ENCODE measurements around the gene PTGES2.
"Not testable (repeated sequence)": the region's sequence is repeated elsewhere in the genome, so short reads cannot be mapped to it uniquely, and the experiment has no call there.

Gene PTGES2

DNA sequence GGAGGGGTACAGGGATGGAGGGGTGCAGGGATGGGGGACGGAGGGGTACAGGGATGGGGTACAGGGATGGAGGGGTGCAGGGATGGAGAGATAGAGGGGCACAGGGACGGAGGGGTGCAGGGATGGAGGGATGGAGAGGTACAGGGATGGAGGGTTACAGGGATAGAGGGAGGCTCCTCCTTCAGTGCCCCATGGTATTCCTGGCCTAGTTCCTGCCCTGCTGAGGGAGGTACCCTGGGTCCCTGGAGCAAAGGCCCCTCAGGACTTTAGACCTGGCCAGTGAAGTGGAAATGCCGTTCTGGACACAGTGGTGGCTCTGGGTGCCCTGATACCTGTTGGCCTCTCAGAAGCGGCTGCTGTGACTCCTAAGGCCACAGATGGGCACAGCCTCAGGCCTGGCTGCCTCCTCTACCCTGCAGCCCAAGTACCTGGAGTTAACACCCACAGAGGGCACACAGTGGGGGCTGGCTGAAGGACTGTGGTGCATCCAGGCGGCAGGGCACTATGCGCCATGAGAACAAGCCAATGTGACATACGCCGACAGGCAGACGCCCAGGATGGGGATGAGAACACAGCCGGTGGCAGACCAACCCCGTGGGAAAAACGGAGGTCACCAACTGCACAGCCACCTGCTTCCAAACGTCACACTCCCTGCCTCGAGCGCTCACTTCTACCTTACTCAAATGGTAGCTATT lies 8.4 kb downstream of the PTGES2 start:
- DNase-seq (ENCODE audit: low read depth): no peak

DNA sequence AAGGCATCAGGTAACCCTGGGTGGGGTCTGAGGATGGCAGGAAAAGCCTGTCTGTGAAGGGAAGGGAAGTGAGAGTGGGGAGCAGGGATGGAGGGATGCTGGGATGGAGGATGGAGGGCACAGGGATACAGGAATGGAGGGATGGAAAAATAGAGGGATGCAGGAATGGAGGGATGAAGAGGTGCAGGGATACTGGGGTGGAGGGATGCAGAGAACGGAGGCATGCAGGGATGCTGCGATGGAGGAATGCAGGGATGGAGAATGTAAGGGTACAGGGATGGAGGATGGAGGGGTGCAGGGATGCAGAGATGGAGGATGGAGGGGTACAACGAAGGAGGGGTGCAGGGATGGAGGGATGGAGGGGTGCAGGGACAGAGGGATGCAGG lies 9.1 kb downstream of the PTGES2 start:
- no peak for DNase-seq (ENCODE audit: low read depth)

DNA sequence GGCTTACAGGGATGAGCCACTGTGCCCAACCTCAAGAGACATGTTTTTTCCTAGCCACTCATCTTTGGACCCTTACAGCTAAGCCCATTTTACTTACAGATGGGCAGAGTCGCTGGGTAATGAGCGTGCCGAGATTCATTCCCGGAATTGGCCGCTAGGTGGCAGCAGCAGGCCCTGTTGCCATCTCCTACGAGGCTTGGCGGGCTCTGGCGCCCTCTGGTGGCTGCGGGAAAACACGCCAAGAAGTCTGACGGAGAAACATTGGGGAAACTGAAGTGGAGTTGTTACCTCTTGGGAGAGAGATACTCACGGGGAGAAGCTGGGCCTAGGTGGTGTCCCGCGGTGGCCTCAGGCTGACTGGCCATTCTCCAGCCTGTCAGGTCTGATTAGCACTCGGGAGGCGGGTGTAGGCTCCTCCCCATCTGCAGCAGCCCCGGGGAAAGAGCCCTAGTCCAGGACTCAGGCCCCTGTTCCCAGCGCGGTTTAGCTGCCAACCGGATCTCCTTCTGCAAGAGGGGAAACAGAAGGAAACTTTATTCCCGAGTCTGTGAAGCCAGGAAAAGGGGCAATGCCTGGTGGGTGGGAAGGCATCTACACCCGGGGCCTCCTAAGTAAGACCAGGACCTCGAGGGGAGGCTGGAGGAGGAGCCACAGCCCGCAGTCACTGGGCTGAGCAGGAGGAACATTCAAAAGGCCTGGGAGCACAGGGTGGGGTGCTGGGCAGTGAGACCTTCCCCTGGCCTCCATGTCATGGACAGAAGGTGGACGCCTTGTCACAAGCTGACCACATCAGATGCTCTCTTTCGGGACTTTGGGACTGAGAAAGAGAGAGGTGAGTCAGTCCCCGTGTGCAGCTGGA lies 9.7 kb downstream of the PTGES2 start:
- peak; percentile 94 for DNase-seq (ENCODE audit: low read depth)

DNA sequence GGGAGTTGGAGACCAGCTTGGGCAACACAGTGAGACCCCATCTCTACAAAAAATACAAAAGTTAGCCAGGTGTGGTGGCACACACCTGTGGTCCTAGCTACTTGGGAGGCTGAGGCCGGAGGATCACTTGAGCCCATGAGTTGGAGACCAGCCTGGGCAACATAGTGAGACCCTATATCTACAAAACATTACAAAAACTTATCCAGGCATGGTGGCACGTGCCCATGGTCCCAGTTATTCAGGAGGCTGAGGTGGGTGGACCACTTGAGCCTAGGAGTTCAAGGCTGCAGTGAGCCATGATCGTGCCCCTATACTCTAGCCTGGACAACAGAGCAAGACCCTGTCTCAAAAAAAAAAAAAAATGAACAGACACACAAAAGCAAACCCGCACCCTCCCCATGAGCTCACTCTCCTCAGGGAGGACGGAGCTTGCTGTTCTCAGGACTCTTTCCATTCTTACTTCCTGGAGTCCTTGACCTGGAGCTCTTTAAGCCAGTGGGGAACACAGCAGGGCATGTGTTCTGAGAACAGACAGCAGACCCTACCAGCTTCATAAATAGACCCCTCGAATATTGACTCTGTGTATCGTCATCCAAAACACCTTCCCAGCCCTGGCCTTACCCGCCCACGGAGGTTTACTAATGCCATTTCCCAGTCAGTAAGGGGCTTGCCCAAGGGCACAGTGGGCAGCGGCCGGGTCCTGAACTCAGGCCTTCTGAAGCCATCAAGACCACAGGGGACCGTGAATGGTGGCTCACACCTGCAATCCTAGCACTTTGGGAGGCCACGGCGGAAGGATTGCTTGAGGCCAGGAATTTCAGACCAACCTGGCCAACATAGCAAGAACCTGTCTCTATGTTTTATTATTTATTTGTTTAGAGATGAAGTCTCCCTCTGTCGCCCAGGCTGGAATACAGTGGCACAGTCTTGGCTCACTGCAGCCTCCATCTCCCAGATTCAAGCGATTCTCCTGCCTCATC lies 11.1 kb downstream of the PTGES2 start:
- no peak for DNase-seq (ENCODE audit: low read depth)

DNA sequence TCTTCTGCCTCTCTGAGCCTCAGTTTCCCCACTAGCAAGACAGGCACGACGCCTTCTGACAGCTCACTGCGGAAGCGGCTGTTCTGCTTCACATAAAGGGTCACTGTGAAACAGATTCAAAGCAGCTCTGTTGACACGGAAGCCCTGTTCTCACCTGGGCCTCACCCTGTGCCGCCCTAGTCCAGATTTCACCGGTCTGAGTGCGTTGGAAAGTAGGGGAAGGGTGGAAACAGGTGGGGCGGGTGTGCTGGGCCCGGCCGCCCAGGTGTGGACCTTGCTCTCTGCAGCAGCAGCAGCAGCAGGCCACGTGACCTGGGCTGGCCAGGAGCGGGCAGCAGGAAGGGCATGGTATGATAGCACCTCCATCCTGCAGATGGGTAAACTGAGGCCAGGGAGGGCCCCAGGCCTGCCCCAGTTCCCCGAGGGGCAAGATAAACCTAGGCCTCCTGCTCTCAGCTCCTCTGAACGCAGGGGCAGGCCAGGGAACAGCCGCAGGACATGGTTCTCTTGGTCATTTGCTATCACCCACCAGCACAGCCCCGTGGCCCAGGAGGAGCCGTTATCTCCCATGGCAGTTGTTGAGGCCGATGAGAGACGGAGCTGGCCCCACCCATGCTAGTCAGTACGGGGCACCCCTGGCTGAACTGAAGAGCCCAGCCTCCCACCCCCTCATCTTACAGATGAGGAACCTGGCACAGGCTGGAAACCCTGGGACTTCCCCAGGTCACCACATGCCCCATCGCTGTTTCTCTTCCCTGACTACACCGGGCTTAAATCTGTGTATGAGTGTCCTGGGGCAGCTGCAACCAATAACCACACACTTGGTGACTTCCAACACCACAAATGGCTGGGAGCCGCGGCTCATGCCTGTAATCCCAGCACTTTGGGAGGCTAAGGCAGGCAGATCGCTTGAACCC lies 12.1 kb downstream of the PTGES2 start:
- DNase-seq (ENCODE audit: low read depth): no peak

DNA sequence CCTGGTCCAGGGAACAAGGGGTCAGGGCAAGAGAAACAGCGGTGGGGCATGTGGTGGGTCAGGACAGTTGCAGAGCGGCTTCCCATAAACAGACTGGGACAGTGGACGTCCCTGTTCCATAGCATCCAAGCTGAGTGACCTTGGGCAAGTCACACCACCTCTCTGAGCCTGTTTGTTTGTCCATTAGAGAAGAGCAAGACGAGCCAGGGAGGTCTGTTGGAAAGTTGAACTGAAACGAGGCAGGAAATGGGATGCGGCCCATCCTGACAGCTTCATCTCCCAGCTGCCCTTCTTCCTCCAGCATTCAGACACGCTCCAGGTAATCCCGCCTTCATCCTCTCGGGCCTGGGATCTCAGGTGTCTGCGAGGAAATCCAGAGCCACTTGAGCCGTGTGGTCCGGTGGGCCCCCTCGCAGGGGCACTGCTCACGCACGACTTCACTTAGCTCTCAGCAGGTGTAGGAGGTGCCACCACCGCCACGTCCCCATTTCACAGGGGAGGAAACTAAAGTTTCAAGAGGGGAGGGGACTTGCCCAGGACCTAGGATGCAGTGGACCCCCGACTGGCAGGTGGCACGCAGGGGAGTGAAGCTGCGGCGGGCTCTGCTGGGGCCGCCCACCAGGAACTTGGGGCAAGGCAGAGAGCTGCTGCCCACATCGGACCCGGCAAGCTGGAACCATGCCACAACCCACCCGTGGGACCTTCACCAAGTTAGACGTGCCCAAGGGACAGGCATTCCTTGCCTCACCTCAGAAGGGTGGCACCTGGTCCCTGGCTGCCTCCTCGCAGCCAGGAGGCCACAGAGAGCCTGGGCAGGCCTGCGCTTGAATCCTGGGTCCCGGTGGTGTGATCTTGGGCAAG lies 13.0 kb downstream of the PTGES2 start:
- DNase-seq (ENCODE audit: low read depth): no peak

DNA sequence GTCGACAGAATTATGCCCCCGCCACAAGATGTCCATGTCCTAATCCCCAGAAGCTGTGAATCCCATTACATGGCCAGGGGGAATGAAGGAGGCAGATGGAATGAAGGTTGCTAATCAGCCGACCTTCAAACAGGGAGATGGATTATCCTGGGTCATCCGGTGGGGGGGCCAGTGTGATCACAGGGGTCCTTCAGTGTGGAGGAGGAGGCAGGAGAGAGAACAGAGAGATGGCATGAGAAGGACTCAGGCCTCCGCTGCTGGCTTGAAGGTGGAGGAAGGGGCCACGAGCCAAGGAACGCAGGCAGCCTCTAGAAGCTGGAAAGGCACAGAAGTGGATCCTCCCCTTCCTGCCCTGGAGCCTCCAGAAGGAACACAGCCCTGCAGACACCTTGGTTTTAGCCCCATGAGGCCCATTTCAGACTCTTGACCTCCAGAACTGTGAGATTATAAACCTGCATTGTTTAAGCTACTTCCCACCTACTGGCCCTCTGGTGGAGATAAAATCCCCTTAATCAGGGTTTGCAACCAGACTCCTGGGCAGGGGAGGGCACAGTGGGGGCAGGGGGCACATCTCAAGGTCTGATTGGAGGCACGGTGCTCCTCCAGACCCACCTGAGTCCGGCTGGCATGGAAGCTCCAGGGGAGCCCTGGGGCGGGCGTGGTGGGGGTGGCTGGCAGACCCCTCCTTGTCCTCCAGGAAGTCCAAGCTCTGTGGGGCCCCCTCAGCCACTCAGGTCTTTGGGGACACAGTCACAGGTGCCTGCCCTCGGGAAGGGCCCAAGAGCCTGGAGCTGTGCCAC lies 13.8 kb downstream of the PTGES2 start:
- no peak for DNase-seq (ENCODE audit: low read depth)

DNA sequence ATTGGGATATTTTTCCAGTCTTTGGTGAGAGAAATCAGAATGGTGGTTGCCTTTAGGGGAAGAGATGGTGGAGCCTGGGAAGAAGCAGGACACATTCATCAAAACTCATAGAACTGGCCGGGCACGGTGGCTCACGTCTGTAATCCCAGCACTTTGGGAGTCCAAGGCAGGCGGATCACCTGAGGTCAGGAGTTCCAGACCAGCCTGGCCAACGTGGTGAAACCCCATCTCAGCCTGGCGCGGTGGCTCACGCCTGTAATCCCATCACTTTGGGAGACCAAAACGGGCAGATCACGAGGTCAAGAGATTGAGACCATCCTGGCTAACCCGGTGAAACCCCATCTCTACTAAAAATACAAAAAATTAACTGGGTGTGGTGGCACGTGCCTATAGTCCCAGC lies 15.8 kb downstream of the PTGES2 start:
- not testable (repeated sequence) for DNase-seq (ENCODE audit: low read depth)

DNA sequence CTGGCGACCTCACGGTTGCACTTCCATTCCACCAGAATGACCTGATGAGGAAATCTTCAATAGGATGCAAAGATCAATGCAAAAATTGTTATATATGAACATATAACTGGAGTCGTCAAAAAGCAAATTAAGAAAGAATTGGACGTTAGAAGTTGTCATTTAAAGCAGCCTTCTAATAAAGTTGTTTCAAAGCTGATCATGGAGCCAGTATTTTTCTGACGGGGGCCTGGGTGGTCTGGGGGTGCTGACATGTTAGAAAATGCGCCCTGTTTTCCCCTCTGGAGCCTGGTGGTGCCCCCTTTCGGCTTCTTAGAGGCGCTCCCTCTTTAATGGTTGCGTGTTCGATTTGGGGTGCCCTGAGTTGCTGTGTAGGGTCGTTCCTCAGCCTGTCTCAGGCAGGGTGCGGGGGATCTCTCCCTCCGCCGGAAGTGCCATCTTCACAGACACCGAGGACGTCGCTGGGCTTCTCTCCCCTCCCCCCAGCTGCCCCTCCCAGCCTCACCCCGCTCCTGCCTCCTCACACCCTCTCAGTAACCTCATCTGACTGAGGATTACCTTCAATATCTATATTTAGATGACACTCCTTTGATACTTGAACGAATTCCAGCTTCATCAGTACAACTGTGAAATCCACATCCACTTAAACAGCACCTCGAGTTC lies 18.3 kb downstream of the PTGES2 start:
- DNase-seq (ENCODE audit: low read depth): no peak

DNA sequence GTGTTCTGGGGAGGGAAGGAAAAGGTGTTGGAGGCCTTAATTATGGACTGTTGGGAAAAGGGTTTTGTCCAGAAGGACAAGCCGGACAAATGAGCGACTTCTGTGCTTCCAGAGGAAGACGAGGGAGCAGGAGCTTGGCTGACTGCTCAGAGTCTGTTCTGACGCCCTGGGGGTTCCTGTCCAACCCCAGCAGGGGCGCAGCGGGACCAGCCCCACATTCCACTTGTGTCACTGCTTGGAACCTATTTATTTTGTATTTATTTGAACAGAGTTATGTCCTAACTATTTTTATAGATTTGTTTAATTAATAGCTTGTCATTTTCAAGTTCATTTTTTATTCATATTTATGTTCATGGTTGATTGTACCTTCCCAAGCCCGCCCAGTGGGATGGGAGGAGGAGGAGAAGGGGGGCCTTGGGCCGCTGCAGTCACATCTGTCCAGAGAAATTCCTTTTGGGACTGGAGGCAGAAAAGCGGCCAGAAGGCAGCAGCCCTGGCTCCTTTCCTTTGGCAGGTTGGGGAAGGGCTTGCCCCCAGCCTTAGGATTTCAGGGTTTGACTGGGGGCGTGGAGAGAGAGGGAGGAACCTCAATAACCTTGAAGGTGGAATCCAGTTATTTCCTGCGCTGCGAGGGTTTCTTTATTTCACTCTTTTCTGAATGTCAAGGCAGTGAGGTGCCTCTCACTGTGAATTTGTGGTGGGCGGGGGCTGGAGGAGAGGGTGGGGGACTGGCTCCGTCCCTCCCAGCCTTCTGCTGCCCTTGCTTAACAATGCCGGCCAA lies 19.1 kb downstream of the PTGES2 start:
- DNase-seq (ENCODE audit: low read depth): no peak

DNA sequence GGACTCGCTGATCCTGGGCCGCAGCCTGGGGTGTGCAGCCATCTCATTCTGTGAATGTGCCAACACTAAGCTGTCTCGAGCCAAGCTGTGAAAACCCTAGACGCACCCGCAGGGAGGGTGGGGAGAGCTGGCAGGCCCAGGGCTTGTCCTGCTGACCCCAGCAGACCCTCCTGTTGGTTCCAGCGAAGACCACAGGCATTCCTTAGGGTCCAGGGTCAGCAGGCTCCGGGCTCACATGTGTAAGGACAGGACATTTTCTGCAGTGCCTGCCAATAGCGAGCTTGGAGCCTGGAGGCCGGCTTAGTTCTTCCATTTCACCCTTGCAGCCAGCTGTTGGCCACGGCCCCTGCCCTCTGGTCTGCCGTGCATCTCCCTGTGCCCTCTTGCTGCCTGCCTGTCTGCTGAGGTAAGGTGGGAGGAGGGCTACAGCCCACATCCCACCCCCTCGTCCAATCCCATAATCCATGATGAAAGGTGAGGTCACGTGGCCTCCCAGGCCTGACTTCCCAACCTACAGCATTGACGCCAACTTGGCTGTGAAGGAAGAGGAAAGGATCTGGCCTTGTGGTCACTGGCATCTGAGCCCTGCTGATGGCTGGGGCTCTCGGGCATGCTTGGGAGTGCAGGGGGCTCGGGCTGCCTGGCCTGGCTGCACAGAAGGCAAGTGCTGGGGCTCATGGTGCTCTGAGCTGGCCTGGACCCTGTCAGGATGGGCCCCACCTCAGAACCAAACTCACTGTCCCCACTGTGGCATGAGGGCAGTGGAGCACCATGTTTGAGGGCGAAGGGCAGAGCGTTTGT lies 19.9 kb downstream of the PTGES2 start:
- no peak for DNase-seq (ENCODE audit: low read depth)

DNA sequence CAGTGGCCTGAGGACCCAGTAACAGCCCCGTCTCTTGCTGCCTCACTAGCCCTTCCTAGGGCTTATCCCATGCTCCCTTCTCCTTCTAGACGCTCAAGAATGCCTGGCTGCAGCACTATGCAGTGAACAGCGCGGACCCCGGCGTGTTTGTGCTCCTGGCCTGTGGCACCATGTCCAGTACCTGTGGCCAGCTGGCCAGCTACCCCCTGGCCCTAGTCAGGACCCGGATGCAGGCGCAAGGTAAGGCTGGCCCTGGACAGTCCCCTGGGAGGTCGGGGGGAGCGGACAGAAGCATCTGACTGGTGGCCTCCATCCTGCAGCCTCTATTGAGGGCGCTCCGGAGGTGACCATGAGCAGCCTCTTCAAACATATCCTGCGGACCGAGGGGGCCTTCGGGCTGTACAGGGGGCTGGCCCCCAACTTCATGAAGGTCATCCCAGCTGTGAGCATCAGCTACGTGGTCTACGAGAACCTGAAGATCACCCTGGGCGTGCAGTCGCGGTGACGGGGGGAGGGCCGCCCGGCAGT lies 20.5 kb downstream of the PTGES2 start:
- DNase-seq (ENCODE audit: low read depth): no peak

DNA sequence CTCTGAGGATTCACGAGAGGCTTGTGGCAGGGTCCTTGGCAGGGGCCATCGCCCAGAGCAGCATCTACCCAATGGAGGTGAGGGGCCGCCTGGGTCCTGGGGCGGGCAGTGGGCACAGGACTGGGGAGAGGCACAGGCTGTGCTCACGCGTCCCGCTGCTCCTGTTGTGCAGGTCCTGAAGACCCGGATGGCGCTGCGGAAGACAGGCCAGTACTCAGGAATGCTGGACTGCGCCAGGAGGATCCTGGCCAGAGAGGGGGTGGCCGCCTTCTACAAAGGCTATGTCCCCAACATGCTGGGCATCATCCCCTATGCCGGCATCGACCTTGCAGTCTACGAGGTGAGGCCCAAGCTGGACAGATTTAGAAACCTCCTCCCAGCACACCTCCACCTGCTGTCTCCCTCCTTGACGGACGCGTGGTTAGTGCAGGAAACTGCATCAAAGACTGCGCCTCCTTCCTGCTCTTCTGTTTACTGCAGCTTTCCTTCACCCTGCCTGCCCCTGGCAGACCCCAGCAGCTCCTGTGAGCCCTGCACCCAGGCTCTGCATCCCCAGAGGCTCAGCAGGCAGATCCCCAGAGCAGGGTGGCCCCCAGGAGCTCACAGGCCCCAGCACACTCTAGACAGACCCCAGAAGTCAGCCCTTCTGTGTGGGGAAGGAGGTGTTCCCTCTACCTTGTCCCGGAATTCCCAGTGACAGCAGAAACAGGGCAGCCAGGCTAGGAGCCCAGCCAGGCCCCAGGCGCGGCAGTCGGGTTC lies 21.2 kb downstream of the PTGES2 start:
- DNase-seq (ENCODE audit: low read depth): no peak

DNA sequence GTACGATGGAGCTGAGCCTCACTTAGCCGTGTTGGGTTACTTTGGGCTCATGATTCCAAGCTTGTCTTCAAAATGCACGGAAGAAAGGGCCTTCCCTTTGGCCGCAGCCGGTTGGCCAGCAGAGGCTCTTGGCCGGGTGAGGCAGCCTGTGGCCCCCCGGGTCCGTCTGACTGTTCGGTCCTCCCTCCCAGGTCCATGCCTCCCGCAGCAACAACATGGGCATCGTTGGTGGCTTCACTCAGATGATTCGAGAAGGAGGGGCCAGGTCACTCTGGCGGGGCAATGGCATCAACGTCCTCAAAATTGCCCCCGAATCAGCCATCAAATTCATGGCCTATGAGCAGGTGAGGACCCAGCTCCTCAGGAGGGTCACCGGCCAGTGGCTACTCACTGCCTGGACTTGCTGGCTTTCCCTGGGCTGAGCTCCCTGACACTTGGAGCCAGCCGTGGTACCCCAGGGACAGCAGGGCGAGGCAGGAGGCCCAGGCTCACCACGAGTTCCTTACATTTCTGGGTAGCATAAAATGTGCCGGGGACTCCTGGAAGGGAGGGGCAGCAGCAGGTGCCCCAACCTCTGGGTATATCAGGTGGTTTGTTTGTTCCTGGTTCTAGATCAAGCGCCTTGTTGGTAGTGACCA lies 21.9 kb downstream of the PTGES2 start:
- no peak for DNase-seq (ENCODE audit: low read depth)

DNA sequence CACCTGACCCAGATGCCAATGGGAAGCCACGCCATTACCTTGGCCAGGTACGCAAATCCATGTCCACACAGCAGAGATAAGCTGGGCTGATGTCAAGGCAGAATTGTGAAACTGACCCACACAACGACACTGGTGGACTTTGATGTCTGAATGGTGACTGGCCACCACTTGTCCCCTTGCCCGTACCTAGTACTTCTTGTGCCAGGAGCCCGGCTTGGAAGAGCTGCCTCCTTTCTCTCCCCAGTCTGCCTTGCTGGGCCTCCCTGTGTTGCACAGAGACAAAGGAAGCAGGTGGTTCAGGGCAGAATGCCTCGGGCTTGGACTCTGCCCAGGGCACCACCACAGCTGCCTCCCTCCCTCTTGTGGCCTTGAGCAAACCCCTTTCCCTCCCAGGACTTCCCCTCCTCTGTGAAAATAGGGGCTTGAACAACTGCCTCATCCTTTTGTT lies 23.3 kb downstream of the PTGES2 start:
- no peak for DNase-seq (ENCODE audit: low read depth)

DNA sequence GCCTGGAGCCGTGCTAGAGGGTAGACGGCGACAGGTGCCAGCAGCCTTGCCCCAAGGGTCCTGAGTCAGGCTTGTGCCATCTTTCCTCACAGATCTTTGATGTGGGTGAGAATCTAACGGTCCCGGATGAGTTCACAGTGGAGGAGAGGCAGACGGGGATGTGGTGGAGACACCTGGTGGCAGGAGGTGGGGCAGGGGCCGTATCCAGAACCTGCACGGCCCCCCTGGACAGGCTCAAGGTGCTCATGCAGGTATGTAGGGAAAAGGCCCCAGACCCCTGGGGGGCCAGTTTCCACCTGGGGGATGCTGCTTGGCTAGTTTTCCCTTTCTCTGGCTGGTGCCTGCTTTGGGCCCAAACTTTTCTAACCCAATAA lies 24.0 kb downstream of the PTGES2 start:
- peak; percentile 32 for DNase-seq (ENCODE audit: low read depth)

All from activated T-cell treated with anti-CD3 and anti-CD28 coated beads for 48 hours (primary cell).